Measurements from ENCODE around the gene IL1RAP. TPM values are rescaled to one million over a fixed set of nuclear protein-coding genes. Genes with fewer than 3 reads are reported as not detected.
"Not testable (repeated sequence)": the region's sequence is repeated elsewhere in the genome, so short reads cannot be mapped to it uniquely, and the experiment has no call there.

Gene IL1RAP
- total and polyA plus RNA-seq, 2 experiments from 2014 or later, result 3.6 to 5.0 TPM

DNA sequence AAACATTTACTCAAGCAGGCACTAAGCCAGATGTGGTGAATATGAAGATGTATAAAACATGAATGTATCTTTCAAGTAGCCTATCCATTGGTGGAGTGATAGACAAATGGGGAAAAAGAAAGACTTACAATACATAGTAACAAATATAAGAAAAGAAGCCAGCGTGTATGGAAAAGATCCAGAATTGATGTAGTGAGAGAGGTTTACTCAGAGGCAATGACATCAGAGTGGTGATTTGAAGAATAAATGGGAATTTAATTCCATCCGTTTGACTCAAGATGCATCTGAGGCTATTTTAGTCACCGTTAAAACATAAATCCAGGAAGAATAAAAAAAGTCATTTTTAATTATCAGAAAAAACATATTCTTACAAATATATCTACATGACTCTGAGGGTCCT lies 162.6 kb downstream of the IL1RAP start (continued):
- TF ChIP-seq, protein P1, sequence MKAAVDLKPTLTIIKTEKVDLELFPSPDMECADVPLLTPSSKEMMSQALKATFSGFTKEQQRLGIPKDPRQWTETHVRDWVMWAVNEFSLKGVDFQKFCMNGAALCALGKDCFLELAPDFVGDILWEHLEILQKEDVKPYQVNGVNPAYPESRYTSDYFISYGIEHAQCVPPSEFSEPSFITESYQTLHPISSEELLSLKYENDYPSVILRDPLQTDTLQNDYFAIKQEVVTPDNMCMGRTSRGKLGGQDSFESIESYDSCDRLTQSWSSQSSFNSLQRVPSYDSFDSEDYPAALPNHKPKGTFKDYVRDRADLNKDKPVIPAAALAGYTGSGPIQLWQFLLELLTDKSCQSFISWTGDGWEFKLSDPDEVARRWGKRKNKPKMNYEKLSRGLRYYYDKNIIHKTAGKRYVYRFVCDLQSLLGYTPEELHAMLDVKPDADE (IDR thresholded peaks at IDR 0.05), result no peak

- no peak for ATAC-seq
- Histone ChIP-seq H3F3A (replicated peaks; ENCODE audit: low read depth) (no peaks in the 10 kb centered on the region), H3K4me1 (ENCODE audit: insufficient read depth) (peaks cover 12% of the 10 kb centered on the region; the same call in 1 of the 2 replicates), H3K27me3 (ENCODE audit: insufficient read depth) (no peaks in the 10 kb centered on the region), H3K79me2 (replicated peaks; ENCODE audit: insufficient read depth) (no peaks in the 10 kb centered on the region), H4K20me1 (replicated peaks; ENCODE audit: insufficient read depth) (no peaks in the 10 kb centered on the region), H3K9me2 (ENCODE audit: insufficient read depth) (no peaks in the 10 kb centered on the region), H3K27ac (ENCODE audit: low read depth) (no peak overlapping the region), H3K36me3 (ENCODE audit: insufficient read depth) (no peaks in the 10 kb centered on the region), H2AFZ (no peak overlapping the region), H3K4me3 (no peak overlapping the region), H3K4me2 (no peak overlapping the region)
- Mint-ChIP-seq H3K27ac (no peak overlapping the region), H3K27me3 (ENCODE audit: insufficient read depth, low read depth, poor library complexity) (peaks cover 2% of the 10 kb centered on the region), H3K36me3 (ENCODE audit: low read depth) (peaks cover 6% of the 10 kb centered on the region; the same call in 2 of the 3 replicates), H3K9me3 (peaks cover 10% of the 10 kb centered on the region), H3K4me3 (no peak overlapping the region), H3K4me1 (peaks cover 3% of the 10 kb centered on the region; the same call in 1 of the 3 replicates)
- TF ChIP-seq ZNF331 (CRISPR knock-in tag; IDR thresholded peaks at IDR 0.05; ENCODE audit: low read depth), result no peak
- no peak for TF ChIP-seq CREB1 (CRISPR knock-in tag; IDR thresholded peaks at IDR 0.05; ENCODE audit: low read depth)
- TF ChIP-seq REST (IDR thresholded peaks at IDR 0.05; ENCODE audit: unreplicated experiment), result no peak
- no peak for TF ChIP-seq JUNB (IDR thresholded peaks at IDR 0.05; ENCODE audit: unreplicated experiment)
- TF ChIP-seq NANOG (IDR thresholded peaks at IDR 0.05; ENCODE audit: borderline replicate concordance), result no peak
- DNase-seq (ENCODE audit: low spot score), result no peak
These were observed 163.1 kb downstream of the IL1RAP start for GRCh38 chr3:190677001-190677400.

- not testable (repeated sequence) for H3K36me3 ChIP-seq (ENCODE audit: insufficient read depth); H3F3A ChIP-seq (replicated peaks; ENCODE audit: low read depth); H3K4me3 ChIP-seq; H4K20me1 ChIP-seq (replicated peaks; ENCODE audit: insufficient read depth); H3K27ac ChIP-seq (ENCODE audit: low read depth); H3K27ac Mint-ChIP-seq; DNase-seq (ENCODE audit: low spot score); H3K9me2 ChIP-seq (ENCODE audit: insufficient read depth); H3K27me3 ChIP-seq (ENCODE audit: insufficient read depth); H3K4me3 Mint-ChIP-seq; ATAC-seq; H3K4me2 ChIP-seq; H3K4me1 Mint-ChIP-seq; H3K27me3 Mint-ChIP-seq (ENCODE audit: insufficient read depth, low read depth, poor library complexity); H3K79me2 ChIP-seq (replicated peaks; ENCODE audit: insufficient read depth); H3K36me3 Mint-ChIP-seq (ENCODE audit: low read depth); H2AFZ ChIP-seq
- H3K9me3 Mint-ChIP-seq, result peaks cover 10% of the 10 kb centered on the region
- H3K4me1 ChIP-seq (ENCODE audit: insufficient read depth), result peaks cover 12% of the 10 kb centered on the region; the same call in 1 of the 2 replicates
These were observed 164.0 kb downstream of the IL1RAP start for GRCh38 chr3:190677868-190678267.
